GM21786 (cell line): ENCODE results near the gene ZNF771.
"Not testable (repeated sequence)": the region's sequence is repeated elsewhere in the genome, so short reads cannot be mapped to it uniquely, and the experiment has no call there.

Experiments used
- ATAC-seq: cut with Tn5 transposase; IDR thresholded peaks from one replicate; pipeline ENCODE4 v1.9.1; 2021; ENCODE audit not compliant: unreplicated experiment

Gene ZNF771

DNA sequence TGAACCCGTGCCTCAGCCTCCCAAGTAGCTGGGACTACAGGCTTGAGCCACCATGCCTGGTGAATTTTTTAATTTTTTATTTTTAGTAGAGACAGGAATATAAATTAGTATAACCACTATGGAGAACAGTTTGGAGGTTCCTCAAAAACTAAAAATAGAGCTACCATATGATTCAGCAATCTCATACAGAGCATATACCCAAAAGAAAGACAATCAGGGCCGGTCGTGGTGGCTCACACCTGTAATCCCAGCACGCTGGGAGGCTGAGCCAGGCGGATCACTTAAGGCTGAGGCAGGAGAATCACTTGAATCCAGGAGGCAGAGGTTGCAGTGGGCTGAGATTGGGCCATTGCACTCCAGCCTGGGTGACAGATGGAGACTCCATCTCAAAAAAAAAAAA is 54.0 kb downstream of the ZNF771 start:
- ATAC-seq: not testable (repeated sequence)

DNA sequence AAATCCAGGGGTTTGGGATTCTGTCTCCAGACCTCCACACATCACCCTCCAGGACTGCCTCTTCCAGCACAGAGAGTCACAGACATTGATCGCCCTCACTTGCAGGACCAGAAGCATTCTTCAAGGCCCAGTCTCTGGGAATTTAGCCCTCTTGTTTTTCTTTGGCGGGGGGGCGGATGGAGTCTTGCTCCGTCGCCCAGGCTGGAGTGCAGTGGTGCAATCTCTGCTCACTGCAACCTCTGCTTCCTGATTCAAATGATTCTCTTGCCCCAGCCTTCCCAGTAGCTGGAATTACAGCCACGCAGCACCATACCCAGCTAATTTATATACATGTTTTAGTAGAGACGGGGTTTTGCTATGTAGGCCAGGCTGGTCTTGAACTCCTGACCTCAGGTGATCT is 56.7 kb downstream of the ZNF771 start:
- ATAC-seq: no peak
